ENCODE data around the gene SRBD1.

DNA sequence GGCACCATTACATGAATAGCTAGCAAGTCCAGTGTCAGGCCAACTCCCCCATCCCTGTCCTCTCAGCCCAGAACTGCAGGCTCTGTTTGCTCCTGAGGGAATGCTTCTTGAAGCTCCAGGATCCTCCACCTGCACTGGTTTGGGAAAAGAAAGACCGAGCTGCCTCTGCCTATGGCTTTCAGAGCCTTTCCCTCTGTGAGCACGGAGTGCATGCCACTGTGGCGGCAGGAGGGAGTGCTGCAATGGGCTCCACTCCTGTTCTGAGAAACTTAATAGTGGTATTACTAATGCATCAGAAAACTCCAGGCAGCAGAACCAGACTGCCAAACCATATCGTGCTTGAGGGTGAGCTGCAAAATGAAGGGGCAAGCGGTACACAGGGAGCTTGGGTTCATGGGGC is 271.8 kb downstream of the SRBD1 start:
- TF ChIP-seq, protein P1, sequence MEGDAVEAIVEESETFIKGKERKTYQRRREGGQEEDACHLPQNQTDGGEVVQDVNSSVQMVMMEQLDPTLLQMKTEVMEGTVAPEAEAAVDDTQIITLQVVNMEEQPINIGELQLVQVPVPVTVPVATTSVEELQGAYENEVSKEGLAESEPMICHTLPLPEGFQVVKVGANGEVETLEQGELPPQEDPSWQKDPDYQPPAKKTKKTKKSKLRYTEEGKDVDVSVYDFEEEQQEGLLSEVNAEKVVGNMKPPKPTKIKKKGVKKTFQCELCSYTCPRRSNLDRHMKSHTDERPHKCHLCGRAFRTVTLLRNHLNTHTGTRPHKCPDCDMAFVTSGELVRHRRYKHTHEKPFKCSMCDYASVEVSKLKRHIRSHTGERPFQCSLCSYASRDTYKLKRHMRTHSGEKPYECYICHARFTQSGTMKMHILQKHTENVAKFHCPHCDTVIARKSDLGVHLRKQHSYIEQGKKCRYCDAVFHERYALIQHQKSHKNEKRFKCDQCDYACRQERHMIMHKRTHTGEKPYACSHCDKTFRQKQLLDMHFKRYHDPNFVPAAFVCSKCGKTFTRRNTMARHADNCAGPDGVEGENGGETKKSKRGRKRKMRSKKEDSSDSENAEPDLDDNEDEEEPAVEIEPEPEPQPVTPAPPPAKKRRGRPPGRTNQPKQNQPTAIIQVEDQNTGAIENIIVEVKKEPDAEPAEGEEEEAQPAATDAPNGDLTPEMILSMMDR (IDR thresholded peaks at IDR 0.05), result no peak
- TF ChIP-seq EP300 (IDR thresholded peaks at IDR 0.05) (no peak), POLR2A (IDR thresholded peaks at IDR 0.05; ENCODE audit: low read depth) (no peak), POLR2AphosphoS5 (IDR thresholded peaks at IDR 0.05) (no peak)

All from esophagus muscularis mucosa (tissue), 4 donors.